ENCODE measurements around the gene NDUFA11. TPM values are rescaled to one million over a fixed set of nuclear protein-coding genes. Genes with fewer than 3 reads are reported as not detected.

NDUFA11 gene
- total and polyA plus RNA-seq, 11 donors = 388 to 945 (median 491) TPM

GRCh38 chr19:5929625-5930024 lies 26.0 kb upstream of the NDUFA11 start:
- H3K36me3 ChIP-seq = peaks cover 0 to 97% (median 82%) of the 10 kb centered on the region in 9 donors
- no peak overlapping the region for H3K4me3 ChIP-seq
- ATAC-seq = peak in 1 of 4 donors; percentile 2
- no peak overlapping the region for H3K27ac ChIP-seq
- intact Hi-C loops (cut with DNase I) = no loop called here
- no peaks in the 10 kb centered on the region for H3K9me3 ChIP-seq
- no peaks in the 10 kb centered on the region for H3K27me3 ChIP-seq
- no peak for TF ChIP-seq POLR2A (IDR thresholded peaks at IDR 0.05)
- TF ChIP-seq, protein P1, sequence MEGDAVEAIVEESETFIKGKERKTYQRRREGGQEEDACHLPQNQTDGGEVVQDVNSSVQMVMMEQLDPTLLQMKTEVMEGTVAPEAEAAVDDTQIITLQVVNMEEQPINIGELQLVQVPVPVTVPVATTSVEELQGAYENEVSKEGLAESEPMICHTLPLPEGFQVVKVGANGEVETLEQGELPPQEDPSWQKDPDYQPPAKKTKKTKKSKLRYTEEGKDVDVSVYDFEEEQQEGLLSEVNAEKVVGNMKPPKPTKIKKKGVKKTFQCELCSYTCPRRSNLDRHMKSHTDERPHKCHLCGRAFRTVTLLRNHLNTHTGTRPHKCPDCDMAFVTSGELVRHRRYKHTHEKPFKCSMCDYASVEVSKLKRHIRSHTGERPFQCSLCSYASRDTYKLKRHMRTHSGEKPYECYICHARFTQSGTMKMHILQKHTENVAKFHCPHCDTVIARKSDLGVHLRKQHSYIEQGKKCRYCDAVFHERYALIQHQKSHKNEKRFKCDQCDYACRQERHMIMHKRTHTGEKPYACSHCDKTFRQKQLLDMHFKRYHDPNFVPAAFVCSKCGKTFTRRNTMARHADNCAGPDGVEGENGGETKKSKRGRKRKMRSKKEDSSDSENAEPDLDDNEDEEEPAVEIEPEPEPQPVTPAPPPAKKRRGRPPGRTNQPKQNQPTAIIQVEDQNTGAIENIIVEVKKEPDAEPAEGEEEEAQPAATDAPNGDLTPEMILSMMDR (IDR thresholded peaks at IDR 0.05) = no peak
- H3K4me1 ChIP-seq = peaks cover 5 to 42% (median 25%) of the 10 kb centered on the region in 12 donors
- WGBS, 4 donors = 75 to 83% (median 79%) methylated on average over 13 to 14 of the region's 14 CpGs
- DNase-seq = peak in 1 of 5 donors; percentile 51

DNA sequence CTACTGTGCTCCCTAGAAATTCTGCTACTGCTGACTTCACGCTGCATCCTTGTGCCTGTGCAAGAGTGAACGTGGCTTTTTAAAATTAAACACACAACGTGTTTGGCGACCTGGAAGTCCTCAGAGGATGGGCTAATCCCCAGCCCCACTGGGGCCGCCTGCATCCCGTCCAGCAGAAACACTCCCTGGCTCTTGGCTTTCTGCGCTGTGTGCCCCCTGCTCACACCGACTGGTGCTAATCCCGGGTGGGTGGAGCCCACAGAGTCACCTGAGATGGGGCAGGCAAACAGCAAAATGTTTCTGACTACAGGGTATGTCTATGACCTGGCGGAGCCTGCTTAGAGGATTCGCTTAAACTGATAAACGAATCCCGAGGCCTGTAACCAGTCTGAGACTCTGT lies 25.6 kb upstream of the NDUFA11 start:
- no peak overlapping the region for H3K4me3 ChIP-seq
- WGBS, 4 donors = 86 to 95% (median 90%) methylated on average over 12 to 13 of the region's 13 CpGs
- ATAC-seq (no peak), DNase-seq (no peak)
- H3K27me3 ChIP-seq = no peaks in the 10 kb centered on the region
- no peak overlapping the region for H3K27ac ChIP-seq
- TF ChIP-seq, protein P1 (IDR thresholded peaks at IDR 0.05) = no peak
- no peak for TF ChIP-seq POLR2A (IDR thresholded peaks at IDR 0.05)
- H3K36me3 ChIP-seq = peaks cover 0 to 98% (median 86%) of the 10 kb centered on the region in 9 donors
- H3K9me3 ChIP-seq = no peaks in the 10 kb centered on the region
- intact Hi-C loops (cut with DNase I) = no loop called here
- H3K4me1 ChIP-seq = peaks cover 2 to 38% (median 22%) of the 10 kb centered on the region in 12 donors

DNA sequence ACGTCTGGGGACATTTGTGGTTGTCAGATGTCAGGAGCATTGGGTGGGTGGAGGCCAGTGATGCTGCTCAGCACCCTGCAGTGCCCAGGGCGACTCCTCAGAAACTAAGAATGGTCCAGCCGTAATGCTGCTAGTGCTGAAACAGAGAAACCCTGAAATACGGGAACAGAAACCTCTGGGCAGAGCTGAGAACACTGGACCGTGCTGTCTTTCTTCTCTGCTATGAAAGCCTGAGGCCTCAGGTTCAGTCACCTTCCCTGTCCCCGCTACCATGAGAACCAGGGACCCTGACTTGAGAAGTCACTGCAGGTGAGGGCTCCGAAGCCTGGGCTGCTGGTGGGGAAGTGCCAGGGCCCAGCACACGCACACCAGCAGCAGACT lies 23.8 kb upstream of the NDUFA11 start:
- WGBS, 4 donors = 82 to 89% (median 83%) methylated on average over 7 to 8 of the region's 8 CpGs
- intact Hi-C loops (cut with DNase I) = no loop called here
- H3K9me3 ChIP-seq = no peaks in the 10 kb centered on the region
- no peak overlapping the region for H3K4me3 ChIP-seq
- no peak for ATAC-seq
- no peaks in the 10 kb centered on the region for H3K27me3 ChIP-seq
- TF ChIP-seq POLR2A (IDR thresholded peaks at IDR 0.05) = no peak
- TF ChIP-seq, protein P1 (IDR thresholded peaks at IDR 0.05) = no peak
- peaks cover 0 to 100% (median 95%) of the 10 kb centered on the region in 9 donors for H3K36me3 ChIP-seq
- peak overlapping the region; percentile 13 to 75 (median 55) for H3K27ac ChIP-seq
- DNase-seq = no peak
- peaks cover 2 to 27% (median 17%) of the 10 kb centered on the region in 12 donors for H3K4me1 ChIP-seq

- H3K27ac ChIP-seq = peak overlapping the region; percentile 46 to 75 (median 56)
- TF ChIP-seq, protein P1 (IDR thresholded peaks at IDR 0.05) = no peak
- no peak for TF ChIP-seq POLR2A (IDR thresholded peaks at IDR 0.05)
- H3K27me3 ChIP-seq = no peaks in the 10 kb centered on the region
- H3K4me1 ChIP-seq = peaks cover 2 to 27% (median 17%) of the 10 kb centered on the region in 12 donors
- DNase-seq (peak in 4 of 5 donors; percentile 59 to 78 (median 70)), ATAC-seq (peak; percentile 78 to 86 (median 81))
- intact Hi-C loops (cut with DNase I) = no loop called here
- WGBS, 4 donors = 37 to 46% (median 40%) methylated on average over 13 to 14 of the region's 14 CpGs
- H3K9me3 ChIP-seq = no peaks in the 10 kb centered on the region
- H3K36me3 ChIP-seq = peaks cover 0 to 100% (median 95%) of the 10 kb centered on the region in 9 donors
- H3K4me3 ChIP-seq = peak overlapping the region in 1 of 12 donors; percentile 3
Measured at GRCh38 chr19:5926641-5927440, 23.3 kb upstream of the NDUFA11 start.

Data from heart left ventricle (tissue), 16 donors.